ENCODE measurements around the gene IPO7. TPM values are rescaled to one million over a fixed set of nuclear protein-coding genes. Genes with fewer than 3 reads are reported as not detected.

The IPO7 gene
- total and polyA plus RNA-seq, 10 of the 15 experiments (the other 5 are each of a cell fraction or from before 2014, with no cell fraction given), result 5.0 to 51.4 (median 30.6) TPM

GRCh38 chr11:9438611-9439010, 54.2 kb downstream of the IPO7 start:
- H3K4me2 ChIP-seq (ENCODE audit: control insufficient read depth, insufficient read depth), result no peak overlapping the region
- no peaks in the 10 kb centered on the region for H3K79me2 ChIP-seq (ENCODE audit: control insufficient read depth, insufficient read depth, low read length)
- no peak for DNase-seq (ENCODE audit: low read depth, low spot score)
- peaks cover 6 to 49% of the 10 kb centered on the region in 2 experiments; a peak in 3 of 4 replicates for H3K36me3 ChIP-seq (ENCODE audit: control insufficient read depth in 2 of 2, insufficient read depth in 2 of 2, low read length in 1 of 2)
- ChIA-PET SMC1A (ENCODE audit: uncharacterized antibody, unreplicated experiment) (interaction anchor here (5.0 kb wide), 1 partner anchor 68 kb away, joined by 19 read pairs; no protein-coding TSS in a partner anchor), CTCF (interaction anchor here (0.8 to 1.0 kb wide), 2 partner anchors 16 to 69 kb away, joined by 3 to 4 read pairs; no protein-coding TSS in a partner anchor), POLR2A (no interaction called here), RAD21 (ENCODE audit: unreplicated experiment) (interaction anchor here (0.9 kb wide), 1 partner anchor 68 kb away, joined by 3 read pairs; no protein-coding TSS in a partner anchor)
- no peak for FAIRE-seq
- no peak overlapping the region for H3K27ac ChIP-seq (ENCODE audit: control insufficient read depth, insufficient read depth)
- no peaks in the 10 kb centered on the region for H3K9me3 ChIP-seq (replicated peaks; ENCODE audit: control insufficient read depth, insufficient read depth, low read length)
- intact Hi-C loops (cut with micrococcal nuclease; ENCODE audit: unreplicated experiment) (no loop called here), in situ Hi-C loops (cut with MboI) (no loop called here)
- H2AFZ ChIP-seq (ENCODE audit: control insufficient read depth, low read depth, low read length), result no peak overlapping the region
- H3K9ac ChIP-seq (ENCODE audit: control insufficient read depth, insufficient read depth, low read length), result no peak overlapping the region
- H4K20me1 ChIP-seq (ENCODE audit: control insufficient read depth, insufficient read depth), result no peaks in the 10 kb centered on the region
- H3K27me3 ChIP-seq (replicated peaks in 1 of 2; ENCODE audit: control insufficient read depth in 2 of 2, insufficient read depth in 2 of 2, low read length in 1 of 2), result no peaks in the 10 kb centered on the region
- TF ChIP-seq NFYA (IDR thresholded peaks at IDR 0.05; ENCODE audit: borderline replicate concordance, low read depth, low read length) (no peak), YBX1 (IDR thresholded peaks at IDR 0.05) (no peak), WRNIP1 (IDR thresholded peaks at IDR 0.05; ENCODE audit: borderline replicate concordance, low read depth, low read length) (no peak), BCL11A (IDR thresholded peaks at IDR 0.05; ENCODE audit: low read depth, low read length) (no peak), PAX8 (IDR thresholded peaks at IDR 0.05) (no peak), FOS (IDR thresholded peaks at IDR 0.05; ENCODE audit: borderline replicate concordance, extremely low read depth, insufficient read length) (no peak), RFX5 (IDR thresholded peaks at IDR 0.05; ENCODE audit: low read depth, low read length) (no peak), RELA (IDR thresholded peaks at IDR 0.05; ENCODE audit: borderline replicate concordance, partially characterized antibody) (no peak), BCL3 (IDR thresholded peaks at IDR 0.05; ENCODE audit: borderline replicate concordance, insufficient read depth, low read depth, low read length, poor library complexity, severe bottlenecking) (no peak), IRF3 (IDR thresholded peaks at IDR 0.05) (no peak), CUX1 (IDR thresholded peaks at IDR 0.05; ENCODE audit: insufficient replicate concordance, low read depth, low read length) (no peak), SUPT20H (IDR thresholded peaks at IDR 0.05; ENCODE audit: borderline replicate concordance, control insufficient read depth, low read depth, low read length) (no peak), PRDM15 (CRISPR knock-in tag; IDR thresholded peaks at IDR 0.05) (no peak)
- 87% methylated on average over 4 of the region's 4 CpGs for WGBS (ENCODE audit: insufficient coverage, insufficient replicate concordance, low lambda C conversion rate, missing lambda C conversion rate)
- BruUV-seq (replicated peaks), result no TSS peak
- H3K4me3 ChIP-seq, result no peak overlapping the region
- ATAC-seq, result no peak
- no peaks in the 10 kb centered on the region for H3K4me1 ChIP-seq (ENCODE audit: control insufficient read depth, insufficient read depth, low read length)

All from GM12878 (cell line).